Measurements from ENCODE around the gene FBXW8. TPM values are rescaled to one million over a fixed set of nuclear protein-coding genes. Genes with fewer than 3 reads are reported as not detected.

The FBXW8 gene
- total RNA-seq, 1 donor from 2014 or later = 13.8 TPM

- no peaks in the 10 kb centered on the region for H3K36me3 ChIP-seq
- H3K4me1 ChIP-seq = no peaks in the 10 kb centered on the region
- TF ChIP-seq CTCF (IDR thresholded peaks at IDR 0.05) (no peak), POLR2AphosphoS5 (IDR thresholded peaks at IDR 0.05; ENCODE audit: insufficient read depth in 1 of 2, low read depth in 1 of 2) (no peak), POLR2A (IDR thresholded peaks at IDR 0.05) (no peak)
- no peak for DNase-seq (ENCODE audit: extremely low spot score in 2 of 2)
- H3K9me3 ChIP-seq = no peaks in the 10 kb centered on the region
- H3K4me3 ChIP-seq = no peak overlapping the region
- no peak overlapping the region for H3K27ac ChIP-seq
- H3K27me3 ChIP-seq = no peaks in the 10 kb centered on the region
- intact Hi-C loops (cut with DNase I) = no loop called here
Observed at GRCh38 chr12:117060246-117060928, 149.6 kb downstream of the FBXW8 start.

- intact Hi-C loops (cut with DNase I) = no loop called here
- Histone ChIP-seq H3K27me3 (no peaks in the 10 kb centered on the region), H3K9me3 (no peaks in the 10 kb centered on the region), H3K27ac (no peak overlapping the region), H3K36me3 (no peaks in the 10 kb centered on the region), H3K4me3 (no peak overlapping the region), H3K4me1 (no peaks in the 10 kb centered on the region)
- TF ChIP-seq POLR2A (IDR thresholded peaks at IDR 0.05) (no peak), CTCF (IDR thresholded peaks at IDR 0.05) (no peak), POLR2AphosphoS5 (IDR thresholded peaks at IDR 0.05; ENCODE audit: insufficient read depth in 1 of 2, low read depth in 1 of 2) (no peak)
- no peak for DNase-seq (ENCODE audit: extremely low spot score in 2 of 2)
Observed at GRCh38 chr12:117060929-117061305, 150.2 kb downstream of the FBXW8 start.

GRCh38 chr12:117061555-117062079, 150.9 kb downstream of the FBXW8 start:
- no peak for DNase-seq (ENCODE audit: extremely low spot score in 2 of 2)
- no peaks in the 10 kb centered on the region for H3K4me1 ChIP-seq
- no peaks in the 10 kb centered on the region for H3K27me3 ChIP-seq
- H3K4me3 ChIP-seq = no peak overlapping the region
- TF ChIP-seq POLR2A (IDR thresholded peaks at IDR 0.05) (no peak), POLR2AphosphoS5 (IDR thresholded peaks at IDR 0.05; ENCODE audit: insufficient read depth in 1 of 2, low read depth in 1 of 2) (no peak), CTCF (IDR thresholded peaks at IDR 0.05) (no peak)
- no peaks in the 10 kb centered on the region for H3K9me3 ChIP-seq
- intact Hi-C loops (cut with DNase I) = no loop called here
- H3K36me3 ChIP-seq = no peaks in the 10 kb centered on the region
- no peak overlapping the region for H3K27ac ChIP-seq

- TF ChIP-seq POLR2A (IDR thresholded peaks at IDR 0.05) (no peak), POLR2AphosphoS5 (IDR thresholded peaks at IDR 0.05; ENCODE audit: insufficient read depth in 1 of 2, low read depth in 1 of 2) (peak in 1 of 2 donors; percentile 32), CTCF (IDR thresholded peaks at IDR 0.05) (no peak)
- Histone ChIP-seq H3K9me3 (no peaks in the 10 kb centered on the region), H3K36me3 (no peaks in the 10 kb centered on the region), H3K4me3 (no peak overlapping the region), H3K4me1 (no peaks in the 10 kb centered on the region), H3K27ac (no peak overlapping the region), H3K27me3 (no peaks in the 10 kb centered on the region)
- DNase-seq (ENCODE audit: extremely low spot score in 2 of 2) = no peak
- intact Hi-C loops (cut with DNase I) = no loop called here
Observed at GRCh38 chr12:117063162-117063911, 152.6 kb downstream of the FBXW8 start.

- no peak overlapping the region for H3K27ac ChIP-seq
Observed at GRCh38 chr12:117064049-117064448, 153.3 kb downstream of the FBXW8 start.

More at GRCh38 chr12:117064049-117064448, 153.3 kb downstream of the FBXW8 start:
- Histone ChIP-seq H3K36me3 (no peaks in the 10 kb centered on the region), H3K4me3 (no peak overlapping the region), H3K27me3 (no peaks in the 10 kb centered on the region), H3K4me1 (no peaks in the 10 kb centered on the region), H3K9me3 (no peaks in the 10 kb centered on the region)
- no peak for DNase-seq (ENCODE audit: extremely low spot score in 2 of 2)
- intact Hi-C loops (cut with DNase I) = no loop called here
- TF ChIP-seq POLR2AphosphoS5 (IDR thresholded peaks at IDR 0.05; ENCODE audit: insufficient read depth in 1 of 2, low read depth in 1 of 2) (no peak), CTCF (IDR thresholded peaks at IDR 0.05) (no peak), POLR2A (IDR thresholded peaks at IDR 0.05) (no peak)

All from vagina (tissue), 2 donors.